Activated naive CD8-positive, alpha-beta T cell treated with anti-CD3 and anti-CD28 coated beads, Interleukin-2, amount 10 ng/mL, durations not matched to agents 7 days and 5 days (primary cell): ENCODE results near the gene NAT14. TPM values are rescaled to one million over a fixed set of nuclear protein-coding genes. Genes with fewer than 3 reads are reported as not detected.

Experiments used
- ATAC-seq: fragments of 150-1000 bp; cut with Tn5 transposase; one replicate; pipeline ENCODE4 v1.10.0; 2021; ENCODE audit warnings: low read depth, moderate library complexity
- POLR2A ChIA-PET: fragments of 350-600 bp; sonication (Branson Sonifier 250); formaldehyde crosslinking; loops from one replicate; lab custom pipeline; 2021; ENCODE audit warnings: antibody characterized with exemption; lab: Charles Lee
- DNase-seq: peaks from one replicate; pipeline ENCODE4 v3.0.0; 2021
- H3K27ac Mint-ChIP-seq: one replicate; pipeline ENCODE4 v1.8.0; 2022; ENCODE audit warnings: mild to moderate bottlenecking, mixed read lengths
- H3K27me3 Mint-ChIP-seq: one replicate; pipeline ENCODE4 v1.8.0; 2022; ENCODE audit warnings: mild to moderate bottlenecking, moderate library complexity, mixed read lengths
- H3K36me3 Mint-ChIP-seq: one replicate; pipeline ENCODE4 v1.8.0; 2021; ENCODE audit warnings: mild to moderate bottlenecking, mixed read lengths
- H3K4me1 Mint-ChIP-seq: one replicate; pipeline ENCODE4 v1.8.0; 2021; ENCODE audit warnings: mixed read lengths
- H3K4me3 Mint-ChIP-seq: one replicate; pipeline ENCODE4 v1.8.0; 2022; ENCODE audit warnings: mild to moderate bottlenecking, moderate library complexity, mixed read lengths
- H3K9me3 Mint-ChIP-seq: one replicate; pipeline ENCODE4 v1.8.0; 2021; ENCODE audit warnings: mixed read lengths
- total RNA-seq, 2 experiments: library from RNA; stranded (reverse); gene quantifications; one replicate each; pipeline ENCODE4 v1.2.3, GENCODE V29; 2021

NAT14 gene
- total RNA-seq, 2 experiments from 2014 or later, result 14.5 to 15.0 TPM

GRCh38 chr19:55466241-55466614, 18.8 kb upstream of the NAT14 start:
- no peaks in the 10 kb centered on the region for H3K36me3 Mint-ChIP-seq
- H3K4me1 Mint-ChIP-seq, result peaks cover 12% of the 10 kb centered on the region
- peaks cover 4% of the 10 kb centered on the region for H3K27me3 Mint-ChIP-seq
- H3K27ac Mint-ChIP-seq, result no peak overlapping the region
- H3K4me3 Mint-ChIP-seq, result no peak overlapping the region
- no peaks in the 10 kb centered on the region for H3K9me3 Mint-ChIP-seq
- ATAC-seq (no peak), DNase-seq (no peak)
- POLR2A ChIA-PET, result interaction anchor here (0.6 kb wide), 1 partner anchor 37 kb away, joined by 3 read pairs; no protein-coding TSS in a partner anchor

- DNase-seq, result peak; percentile 87
- Mint-ChIP-seq H3K4me3 (no peak overlapping the region), H3K36me3 (no peaks in the 10 kb centered on the region), H3K27ac (no peak overlapping the region), H3K9me3 (no peaks in the 10 kb centered on the region), H3K4me1 (peaks cover 6% of the 10 kb centered on the region), H3K27me3 (peaks cover 4% of the 10 kb centered on the region)
- peak; percentile 91 for ATAC-seq
- POLR2A ChIA-PET, result interaction anchor here (1.1 to 1.2 kb wide), 2 partner anchors 9 to 36 kb away, joined by 4 read pairs; partner anchors contain the start of gene ZNF628
Measured at GRCh38 chr19:55467236-55468053, 17.5 kb upstream of the NAT14 start.

- ATAC-seq, result no peak
- H3K27me3 Mint-ChIP-seq, result peaks cover 3% of the 10 kb centered on the region
- POLR2A ChIA-PET, result interaction anchor here (1.2 kb wide), 1 partner anchor 36 kb away, joined by 4 read pairs; no protein-coding TSS in a partner anchor
Measured at GRCh38 chr19:55468054-55468393, 17.0 kb upstream of the NAT14 start.

GRCh38 chr19:55471266-55471665, 13.7 kb upstream of the NAT14 start:
- Mint-ChIP-seq H3K27me3 (no peaks in the 10 kb centered on the region), H3K36me3 (no peaks in the 10 kb centered on the region), H3K4me1 (peaks cover 5% of the 10 kb centered on the region), H3K4me3 (no peak overlapping the region), H3K27ac (no peak overlapping the region), H3K9me3 (no peaks in the 10 kb centered on the region)
- POLR2A ChIA-PET, result no interaction called here
- ATAC-seq (no peak), DNase-seq (no peak)

More at GRCh38 chr19:55468054-55468393, 17.0 kb upstream of the NAT14 start:
- no peak for DNase-seq
- Mint-ChIP-seq H3K36me3 (no peaks in the 10 kb centered on the region), H3K9me3 (no peaks in the 10 kb centered on the region), H3K27ac (no peak overlapping the region), H3K4me3 (no peak overlapping the region), H3K4me1 (peaks cover 3% of the 10 kb centered on the region)

- no peak overlapping the region for H3K27ac Mint-ChIP-seq
- H3K27me3 Mint-ChIP-seq, result no peaks in the 10 kb centered on the region
- H3K4me1 Mint-ChIP-seq, result peaks cover 5% of the 10 kb centered on the region
- no peaks in the 10 kb centered on the region for H3K36me3 Mint-ChIP-seq
- H3K9me3 Mint-ChIP-seq, result no peaks in the 10 kb centered on the region
- POLR2A ChIA-PET, result no interaction called here
- H3K4me3 Mint-ChIP-seq, result no peak overlapping the region
- no peak for DNase-seq
- ATAC-seq, result no peak
Measured at GRCh38 chr19:55472463-55472862, 12.5 kb upstream of the NAT14 start.

- H3K36me3 Mint-ChIP-seq, result no peaks in the 10 kb centered on the region
- H3K27ac Mint-ChIP-seq, result no peak overlapping the region
- no peaks in the 10 kb centered on the region for H3K27me3 Mint-ChIP-seq
- no peak for DNase-seq
- POLR2A ChIA-PET, result interaction anchor here (1.5 kb wide), 1 partner anchor 67 kb away, joined by 3 read pairs; no protein-coding TSS in a partner anchor
- H3K4me1 Mint-ChIP-seq, result peaks cover 8% of the 10 kb centered on the region
- H3K4me3 Mint-ChIP-seq, result no peak overlapping the region
- no peaks in the 10 kb centered on the region for H3K9me3 Mint-ChIP-seq
- no peak for ATAC-seq
Measured at GRCh38 chr19:55473225-55474012, 11.6 kb upstream of the NAT14 start.

GRCh38 chr19:55474269-55475265, 10.4 kb upstream of the NAT14 start:
- no peak overlapping the region for H3K4me3 Mint-ChIP-seq
- no peaks in the 10 kb centered on the region for H3K36me3 Mint-ChIP-seq
- peaks cover 13% of the 10 kb centered on the region for H3K4me1 Mint-ChIP-seq
- no peak overlapping the region for H3K27ac Mint-ChIP-seq
- H3K9me3 Mint-ChIP-seq, result no peaks in the 10 kb centered on the region
- POLR2A ChIA-PET, result interaction anchor here (1.3 to 1.5 kb wide), 2 partner anchors 30 to 68 kb away, joined by 3 to 4 read pairs; no protein-coding TSS in a partner anchor
- ATAC-seq (no peak), DNase-seq (no peak)
- no peaks in the 10 kb centered on the region for H3K27me3 Mint-ChIP-seq

GRCh38 chr19:55476100-55476775, 8.8 kb upstream of the NAT14 start, which contains the start of gene ZNF628:
Gene ZNF628 (plus strand): TSS chr19:55476617. CDS start chr19:55479911, 3,294 bp downstream.
- H3K27me3 Mint-ChIP-seq, result no peaks in the 10 kb centered on the region
- no peaks in the 10 kb centered on the region for H3K9me3 Mint-ChIP-seq
- POLR2A ChIA-PET, result interaction anchor here (0.6 to 2.1 kb wide), 29 partner anchors 9 to 512 kb away, joined by 3 to 21 read pairs (median 4); partner anchors contain the start of genes FIZ1, ISOC2, KMT5C and NAT14
- peak within 1 kb of the TSS; percentile 94 for H3K27ac Mint-ChIP-seq
- peak within 1 kb of the TSS; percentile 89 for H3K4me3 Mint-ChIP-seq
- H3K36me3 Mint-ChIP-seq, result peaks cover 3% of the 10 kb centered on the region
- DNase-seq, result peak; percentile 97
- peak; percentile 89 for ATAC-seq
- H3K4me1 Mint-ChIP-seq, result peaks cover 18% of the 10 kb centered on the region

- POLR2A ChIA-PET, result no interaction called here
- no peak for ATAC-seq
- Mint-ChIP-seq H3K4me1 (peaks cover 18% of the 10 kb centered on the region), H3K27me3 (no peaks in the 10 kb centered on the region), H3K27ac (peak overlapping the region; percentile 45), H3K36me3 (peaks cover 3% of the 10 kb centered on the region), H3K9me3 (no peaks in the 10 kb centered on the region), H3K4me3 (peak overlapping the region; percentile 88)
- DNase-seq, result no peak
Measured at GRCh38 chr19:55477905-55478304, 7.1 kb upstream of the NAT14 start.

GRCh38 chr19:55478364-55478763, 6.6 kb upstream of the NAT14 start:
- ATAC-seq, result no peak
- H3K4me3 Mint-ChIP-seq, result peak overlapping the region; percentile 88
- no peak overlapping the region for H3K27ac Mint-ChIP-seq
- peaks cover 18% of the 10 kb centered on the region for H3K4me1 Mint-ChIP-seq
- H3K27me3 Mint-ChIP-seq, result no peaks in the 10 kb centered on the region
- POLR2A ChIA-PET, result no interaction called here
- H3K9me3 Mint-ChIP-seq, result no peaks in the 10 kb centered on the region
- H3K36me3 Mint-ChIP-seq, result peaks cover 3% of the 10 kb centered on the region
- DNase-seq, result no peak

GRCh38 chr19:55479045-55479444, 5.9 kb upstream of the NAT14 start:
- Mint-ChIP-seq H3K4me3 (no peak overlapping the region), H3K9me3 (no peaks in the 10 kb centered on the region), H3K27me3 (no peaks in the 10 kb centered on the region), H3K36me3 (peaks cover 3% of the 10 kb centered on the region), H3K4me1 (peaks cover 18% of the 10 kb centered on the region), H3K27ac (peak overlapping the region; percentile 54)
- POLR2A ChIA-PET, result no interaction called here
- DNase-seq (no peak), ATAC-seq (no peak)
